Measurements from ENCODE around the gene CLIP1.

DNA sequence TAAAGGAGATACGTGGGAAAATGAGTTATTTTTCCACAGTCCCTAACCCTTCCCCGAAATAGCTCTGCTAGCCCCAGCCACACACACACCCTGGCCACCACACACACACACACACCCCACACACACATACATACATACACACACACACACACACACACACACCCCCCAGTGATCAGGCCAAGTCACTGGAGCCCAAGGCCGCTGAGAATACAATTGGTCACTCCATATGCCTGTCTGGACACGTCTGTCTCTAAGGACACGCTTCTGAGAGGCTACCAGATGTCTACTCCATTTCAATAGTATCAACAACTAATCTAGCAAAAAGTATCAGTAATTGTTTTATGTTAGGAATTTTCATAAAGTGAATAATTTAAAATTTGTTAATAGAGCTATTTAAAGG, 183.6 kb downstream of the CLIP1 start:
- no peak for TF ChIP-seq POLR2AphosphoS5 (IDR thresholded peaks at IDR 0.05)
- TF ChIP-seq, protein P1, sequence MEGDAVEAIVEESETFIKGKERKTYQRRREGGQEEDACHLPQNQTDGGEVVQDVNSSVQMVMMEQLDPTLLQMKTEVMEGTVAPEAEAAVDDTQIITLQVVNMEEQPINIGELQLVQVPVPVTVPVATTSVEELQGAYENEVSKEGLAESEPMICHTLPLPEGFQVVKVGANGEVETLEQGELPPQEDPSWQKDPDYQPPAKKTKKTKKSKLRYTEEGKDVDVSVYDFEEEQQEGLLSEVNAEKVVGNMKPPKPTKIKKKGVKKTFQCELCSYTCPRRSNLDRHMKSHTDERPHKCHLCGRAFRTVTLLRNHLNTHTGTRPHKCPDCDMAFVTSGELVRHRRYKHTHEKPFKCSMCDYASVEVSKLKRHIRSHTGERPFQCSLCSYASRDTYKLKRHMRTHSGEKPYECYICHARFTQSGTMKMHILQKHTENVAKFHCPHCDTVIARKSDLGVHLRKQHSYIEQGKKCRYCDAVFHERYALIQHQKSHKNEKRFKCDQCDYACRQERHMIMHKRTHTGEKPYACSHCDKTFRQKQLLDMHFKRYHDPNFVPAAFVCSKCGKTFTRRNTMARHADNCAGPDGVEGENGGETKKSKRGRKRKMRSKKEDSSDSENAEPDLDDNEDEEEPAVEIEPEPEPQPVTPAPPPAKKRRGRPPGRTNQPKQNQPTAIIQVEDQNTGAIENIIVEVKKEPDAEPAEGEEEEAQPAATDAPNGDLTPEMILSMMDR (IDR thresholded peaks at IDR 0.05): no peak
- TF ChIP-seq POLR2A (IDR thresholded peaks at IDR 0.05): no peak

Data from sigmoid colon (tissue), 4 donors.